Right hindlimb (tissue), 1 donor: ENCODE measurements around the gene CD99.
A peak's percentile ranks its signal among the peaks of the same experiment; 100 is the strongest.
"Not testable (repeated sequence)": the region's sequence is repeated elsewhere in the genome, so short reads cannot be mapped to it uniquely, and the experiment has no call there.

Experiments used
- DNase-seq: peaks from one replicate; pipeline ENCODE4 v3.0.0-alpha.2; 2018

CD99 gene

GRCh38 chrX:2690856-2691542 lies at the start of gene CD99:
CD99 (plus strand) TSS chrX:2691295; CDS start chrX:2691361, 66 bp downstream.
- peak; percentile 96 for DNase-seq

- DNase-seq: no peak
Observed at GRCh38 chrX:2642146-2642545, 48.9 kb upstream of the CD99 start.

GRCh38 chrX:2642791-2643190 lies 48.3 kb upstream of the CD99 start:
- no peak for DNase-seq

- DNase-seq: no peak
Observed at GRCh38 chrX:2643880-2644279, 47.2 kb upstream of the CD99 start.

GRCh38 chrX:2645563-2645962 lies 45.5 kb upstream of the CD99 start:
- DNase-seq: no peak

GRCh38 chrX:2647627-2648026 lies 43.5 kb upstream of the CD99 start:
- no peak for DNase-seq

- DNase-seq: no peak
Observed at GRCh38 chrX:2650037-2650436, 41.1 kb upstream of the CD99 start.

- no peak for DNase-seq
Observed at GRCh38 chrX:2650865-2651264, 40.2 kb upstream of the CD99 start.

- DNase-seq: no peak
Observed at GRCh38 chrX:2652106-2652505, 39.0 kb upstream of the CD99 start.

- DNase-seq: no peak
Observed at GRCh38 chrX:2654436-2655340, 36.4 kb upstream of the CD99 start.

GRCh38 chrX:2656257-2656836 lies 34.7 kb upstream of the CD99 start:
- DNase-seq: no peak

- no peak for DNase-seq
Observed at GRCh38 chrX:2657532-2658113, 33.5 kb upstream of the CD99 start.

- no peak for DNase-seq
Observed at GRCh38 chrX:2658585-2659292, 32.4 kb upstream of the CD99 start.

GRCh38 chrX:2662586-2662985 lies 28.5 kb upstream of the CD99 start:
- DNase-seq: no peak

- peak; percentile 58 for DNase-seq
Observed at GRCh38 chrX:2664502-2664901, 26.6 kb upstream of the CD99 start.

GRCh38 chrX:2665387-2666304 lies 25.4 kb upstream of the CD99 start:
- DNase-seq: no peak

GRCh38 chrX:2666491-2666890 lies 24.6 kb upstream of the CD99 start:
- DNase-seq: no peak

- no peak for DNase-seq
Observed at GRCh38 chrX:2670978-2671377, 20.1 kb upstream of the CD99 start.

GRCh38 chrX:2672084-2672483 lies 19.0 kb upstream of the CD99 start:
- no peak for DNase-seq

GRCh38 chrX:2673611-2674010 lies 17.5 kb upstream of the CD99 start:
- DNase-seq: no peak

- DNase-seq: not testable (repeated sequence)
Observed at GRCh38 chrX:2675657-2676200, 15.4 kb upstream of the CD99 start.
